Fibroblast of lung (primary cell): ENCODE data around the gene WDR11.

Source experiments
- CTCF ChIP-seq, 2 donors: IDR thresholded peaks in 1 of 2; conservative IDR thresholded peaks in 1 of 2; 1 replicate in 1 of 2; 2 replicates in 1 of 2; pipeline ENCODE4 v1.5.1; 2011 to 2012; ENCODE audit warnings: low read length in 2 of 2, control low read depth in 1 of 2, inconsistent platforms in 1 of 2, low read depth in 1 of 2, mild to moderate bottlenecking in 1 of 2
- EZH2 ChIP-seq: IDR thresholded peaks from 2 replicates; pipeline ENCODE4 v1.5.1; 2012; ENCODE audit warnings: low read length, control low read depth, mild to moderate bottlenecking; ENCODE audit errors: missing control alignments

DNA sequence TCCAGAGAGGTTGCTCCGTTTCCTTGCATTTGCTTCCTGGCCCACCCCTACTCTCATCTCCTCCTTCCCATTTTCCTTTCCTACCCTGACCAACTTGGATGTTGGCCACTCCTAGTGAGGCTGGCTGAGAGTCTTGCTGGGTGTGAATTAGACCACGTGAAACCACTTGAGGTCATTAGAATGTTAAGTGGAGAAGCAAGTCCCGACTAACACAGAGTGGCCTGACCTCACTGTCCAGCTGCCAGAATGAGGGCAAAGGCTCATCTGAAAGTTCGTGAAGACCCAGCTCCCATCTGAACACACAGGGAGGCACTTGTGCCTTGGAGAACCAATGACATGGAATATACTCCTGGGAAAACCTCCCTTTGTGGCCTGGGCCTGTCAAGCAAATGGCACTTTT is 80.8 kb downstream of the WDR11 start:
- TF ChIP-seq CTCF (conservative IDR thresholded peaks at IDR 0.05 in 1 of 2, IDR thresholded peaks at IDR 0.05 in 1 of 2; ENCODE audit: low read depth in 1 of 2, low read length in 2 of 2) (no peak), EZH2 (no peak)
